GM18867 (cell line): ENCODE data around the gene SDCCAG8.

Experiments
- ATAC-seq: cut with Tn5 transposase; IDR thresholded peaks from one replicate; pipeline ENCODE4 v1.9.1; 2021; ENCODE audit warnings: mild to moderate bottlenecking, moderate library complexity; ENCODE audit not compliant: unreplicated experiment

SDCCAG8 gene

DNA sequence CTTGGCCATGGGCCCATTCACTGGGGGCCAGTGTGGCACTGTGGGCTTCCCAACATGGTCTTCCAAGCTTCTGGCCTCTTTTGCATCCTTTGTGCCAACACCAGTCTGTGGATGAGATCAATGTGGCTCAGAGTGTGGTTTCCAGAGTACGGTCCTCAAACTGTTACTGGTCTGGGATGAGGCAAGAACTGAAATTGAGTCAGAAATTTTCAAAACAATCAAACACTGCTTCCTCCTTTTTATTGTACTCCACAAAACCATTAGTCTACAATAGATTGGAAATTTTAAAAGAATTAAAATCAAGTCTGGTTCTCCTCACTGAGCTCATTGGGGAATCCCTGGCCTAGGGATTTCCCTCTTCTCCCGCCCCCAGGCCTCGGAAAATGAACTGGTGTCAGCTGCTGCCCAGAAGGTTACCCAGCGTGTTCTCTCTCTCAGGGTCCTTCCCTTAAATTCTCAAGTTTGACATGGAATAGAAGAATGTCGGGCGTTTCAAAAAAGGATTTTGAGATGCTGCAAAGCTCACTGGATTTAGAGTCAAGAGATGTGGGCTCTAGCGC lies 222.0 kb downstream of the SDCCAG8 start:
- no peak for ATAC-seq

GRCh38 chr1:243481101-243481500 lies 225.3 kb downstream of the SDCCAG8 start:
- ATAC-seq: no peak

- no peak for ATAC-seq
Observed at GRCh38 chr1:243482141-243483022, 226.5 kb downstream of the SDCCAG8 start.

DNA sequence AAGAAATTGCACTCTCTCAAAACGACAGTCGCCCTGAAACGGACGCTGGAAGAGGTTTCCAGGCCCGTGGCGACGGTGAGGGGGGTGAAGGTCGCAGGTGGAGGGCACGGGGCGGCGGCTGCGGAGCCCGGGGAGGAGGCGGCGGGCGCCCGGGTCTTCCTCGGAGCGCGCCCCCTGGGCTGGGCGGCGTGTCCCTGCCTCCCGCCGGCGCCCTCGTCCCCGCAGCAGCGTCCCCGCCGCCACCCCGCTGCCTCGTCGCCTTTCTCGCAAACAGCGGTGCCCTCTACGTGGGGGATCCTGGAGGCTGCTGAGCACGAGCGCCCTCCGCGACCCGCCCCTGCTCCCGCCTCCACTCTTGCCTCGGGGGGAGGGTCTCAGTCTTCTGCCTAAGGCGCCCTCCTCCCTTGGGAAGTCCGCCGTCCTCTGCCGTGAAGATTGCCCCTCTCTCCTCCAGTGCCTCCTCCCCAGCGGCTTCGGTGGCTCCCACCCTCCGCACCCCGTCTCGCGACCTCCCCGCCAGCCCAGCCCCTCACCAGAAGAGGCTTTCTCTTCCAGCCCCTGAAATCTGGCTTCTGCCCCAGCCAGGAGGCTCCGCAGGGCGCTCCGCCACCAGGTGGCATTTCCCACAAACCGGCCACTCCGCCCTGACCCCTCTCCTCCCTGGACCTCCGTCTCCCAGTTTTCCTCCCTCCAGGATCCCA lies 227.4 kb downstream of the SDCCAG8 start:
- ATAC-seq: no peak

DNA sequence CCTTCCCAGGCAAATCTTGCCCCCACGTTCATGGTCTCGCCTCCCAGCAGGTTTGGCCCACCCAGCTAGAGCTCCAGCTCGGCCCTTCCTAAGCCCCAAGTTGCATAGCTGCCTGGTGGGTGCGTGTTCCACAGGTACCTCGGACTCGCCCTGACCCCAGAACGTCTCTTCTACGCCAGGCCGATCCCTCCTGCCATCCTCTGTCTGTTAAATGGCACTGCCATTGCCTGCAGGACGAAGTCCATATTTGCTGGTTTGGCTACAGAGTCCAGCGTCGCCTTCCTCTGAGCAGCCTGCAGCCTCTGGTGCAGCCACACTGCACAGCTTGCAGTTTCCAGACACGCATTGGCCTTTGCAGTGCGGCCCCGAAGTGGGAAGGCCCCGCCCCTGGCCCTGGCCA lies 228.1 kb downstream of the SDCCAG8 start:
- ATAC-seq: no peak

- ATAC-seq: peak; percentile 9
Observed at GRCh38 chr1:243487036-243487648, 231.3 kb downstream of the SDCCAG8 start.

- ATAC-seq: peak; percentile 81
Observed at GRCh38 chr1:243487649-243488227, 231.9 kb downstream of the SDCCAG8 start.

DNA sequence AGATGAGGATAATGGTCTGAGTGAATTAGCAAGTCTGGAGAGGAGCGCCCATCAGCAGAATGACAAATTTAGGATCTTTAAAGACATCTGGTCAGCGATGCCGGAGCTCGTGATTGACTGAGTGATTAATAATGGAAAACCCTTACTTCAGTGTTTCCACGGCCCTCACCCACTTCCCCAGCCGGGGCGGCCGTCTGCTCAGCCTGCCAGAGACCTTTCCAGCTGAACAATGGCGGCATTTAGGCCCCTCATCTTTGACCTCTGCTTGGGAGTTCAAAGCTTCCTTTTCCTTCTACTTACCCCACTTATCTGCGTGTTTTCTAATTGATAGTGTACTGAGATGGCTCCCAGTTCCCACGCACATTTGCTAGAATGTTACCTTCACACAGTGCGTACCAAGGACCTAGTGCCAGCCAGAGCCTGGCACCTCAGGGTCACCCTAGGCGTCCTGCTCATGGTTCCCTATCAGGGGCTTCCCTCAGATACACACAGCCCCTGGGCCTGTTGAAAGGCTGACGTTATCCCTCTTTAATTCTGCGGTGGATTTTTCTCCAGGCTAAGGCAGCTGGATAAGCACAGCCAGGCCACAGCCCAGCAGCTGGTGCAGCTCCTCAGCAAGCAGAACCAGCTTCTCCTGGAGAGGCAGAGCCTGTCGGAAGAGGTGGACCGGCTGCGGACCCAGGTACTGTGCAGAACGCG lies 232.8 kb downstream of the SDCCAG8 start:
- no peak for ATAC-seq

GRCh38 chr1:243489158-243489527 lies 233.3 kb downstream of the SDCCAG8 start:
- ATAC-seq: no peak

GRCh38 chr1:243489681-243490546 lies 234.1 kb downstream of the SDCCAG8 start:
- ATAC-seq: no peak

GRCh38 chr1:243490748-243491686 lies 235.2 kb downstream of the SDCCAG8 start:
- ATAC-seq: no peak

- no peak for ATAC-seq
Observed at GRCh38 chr1:243493156-243494129, 237.6 kb downstream of the SDCCAG8 start.

DNA sequence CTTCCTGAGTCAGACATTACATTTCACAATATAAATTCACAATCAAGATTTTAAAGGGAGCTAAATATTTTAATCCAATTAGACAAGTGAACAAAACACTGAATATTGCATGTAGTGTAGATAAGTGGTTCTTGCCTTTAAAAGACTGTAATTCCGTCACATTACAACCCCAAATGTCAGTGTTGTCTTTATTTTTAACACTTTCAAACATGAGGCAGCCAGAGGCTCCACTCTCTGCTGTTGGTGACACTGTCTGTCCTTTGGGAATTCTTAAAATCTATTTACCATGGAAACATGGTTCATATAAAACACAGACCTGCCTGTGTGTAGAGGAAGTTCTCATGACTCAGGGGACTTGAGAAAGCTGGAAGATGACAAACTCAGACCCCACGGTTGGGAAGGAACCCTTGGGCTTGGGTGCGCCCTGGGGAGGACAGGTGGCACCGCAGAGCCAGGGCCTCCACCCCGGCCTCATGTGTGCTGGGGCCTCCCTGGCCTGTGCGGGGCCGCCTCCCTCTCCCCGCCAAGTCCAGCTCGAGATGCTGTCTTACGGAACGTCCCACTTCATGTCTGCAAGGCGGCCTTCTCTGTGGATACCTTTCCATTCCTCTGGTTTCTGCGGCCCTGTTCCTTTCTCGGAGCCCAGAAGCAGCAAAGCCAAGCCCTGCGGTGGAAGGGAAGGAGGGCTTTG lies 239.0 kb downstream of the SDCCAG8 start:
- no peak for ATAC-seq

GRCh38 chr1:243495442-243496186 lies 239.8 kb downstream of the SDCCAG8 start:
- no peak for ATAC-seq

DNA sequence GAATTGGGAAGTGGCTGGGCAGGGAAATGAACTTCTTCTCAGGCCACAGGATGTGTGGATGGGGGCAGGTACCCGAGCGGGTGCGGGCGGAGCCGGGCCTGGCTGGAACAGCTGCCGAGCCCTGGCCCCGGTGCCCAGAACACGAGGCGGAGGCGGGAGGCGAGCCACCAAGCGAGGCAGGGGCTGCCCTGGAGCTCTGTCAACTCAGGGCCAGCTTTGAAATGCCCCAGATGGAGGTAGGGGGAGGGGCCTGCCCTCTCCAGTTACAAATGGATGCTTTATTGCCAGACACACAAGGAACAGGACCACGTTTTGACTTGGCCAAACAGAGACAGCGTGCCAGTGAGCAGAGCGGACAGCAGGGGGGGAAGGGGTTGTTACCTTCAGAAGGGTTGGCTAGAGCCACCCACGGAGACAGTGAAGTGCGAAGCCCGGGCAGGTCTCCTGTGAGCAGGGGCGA lies 240.4 kb downstream of the SDCCAG8 start:
- no peak for ATAC-seq

DNA sequence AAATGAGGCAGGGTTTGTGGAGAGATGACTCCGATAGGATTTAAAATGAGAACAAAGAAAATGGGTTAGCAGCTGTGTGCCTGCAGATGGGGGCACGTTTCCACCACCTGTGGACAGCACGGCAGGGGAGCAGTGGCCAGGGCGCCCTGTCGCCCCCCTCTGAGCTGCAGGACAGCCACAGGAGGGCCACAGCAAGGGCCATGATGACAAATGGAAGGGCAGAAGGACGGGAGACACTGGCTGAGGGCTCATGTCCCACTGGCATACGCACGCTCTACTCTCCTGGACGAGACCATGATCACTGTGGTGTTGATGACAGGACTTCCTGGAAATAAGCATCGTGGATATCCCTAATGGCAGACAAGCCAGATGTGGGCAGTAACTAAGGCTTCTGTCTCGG lies 241.0 kb downstream of the SDCCAG8 start:
- no peak for ATAC-seq
